Gastroesophageal sphincter (tissue), 3 donors: ENCODE results near the gene PHF19.

Source experiments
- POLR2A ChIP-seq, 2 donors: fragments of 450-650 bp; IDR thresholded peaks; one replicate each; pipeline ENCODE4 v1.6.1; 2017; ENCODE audit warnings: antibody characterized with exemption in 2 of 2, mild to moderate bottlenecking in 2 of 2, moderate library complexity in 1 of 2
- POLR2AphosphoS5 ChIP-seq: sonication (generic); formaldehyde crosslinking; IDR thresholded peaks from one replicate; pipeline ENCODE4 v1.6.1; 2017; ENCODE audit warnings: antibody characterized with exemption
- TF ChIP-seq, protein P1 (sequence below), 4 experiments: fragments of 200-600 bp in 2 of 4; fragments of 450-650 bp in 2 of 4; sonication (generic) in 1 of 4; IDR thresholded peaks; one replicate each; pipeline ENCODE4 v1.5.1; 2017 to 2019; ENCODE audit warnings: antibody characterized with exemption in 4 of 4, mild to moderate bottlenecking in 2 of 4, moderate library complexity in 2 of 4

DNA sequence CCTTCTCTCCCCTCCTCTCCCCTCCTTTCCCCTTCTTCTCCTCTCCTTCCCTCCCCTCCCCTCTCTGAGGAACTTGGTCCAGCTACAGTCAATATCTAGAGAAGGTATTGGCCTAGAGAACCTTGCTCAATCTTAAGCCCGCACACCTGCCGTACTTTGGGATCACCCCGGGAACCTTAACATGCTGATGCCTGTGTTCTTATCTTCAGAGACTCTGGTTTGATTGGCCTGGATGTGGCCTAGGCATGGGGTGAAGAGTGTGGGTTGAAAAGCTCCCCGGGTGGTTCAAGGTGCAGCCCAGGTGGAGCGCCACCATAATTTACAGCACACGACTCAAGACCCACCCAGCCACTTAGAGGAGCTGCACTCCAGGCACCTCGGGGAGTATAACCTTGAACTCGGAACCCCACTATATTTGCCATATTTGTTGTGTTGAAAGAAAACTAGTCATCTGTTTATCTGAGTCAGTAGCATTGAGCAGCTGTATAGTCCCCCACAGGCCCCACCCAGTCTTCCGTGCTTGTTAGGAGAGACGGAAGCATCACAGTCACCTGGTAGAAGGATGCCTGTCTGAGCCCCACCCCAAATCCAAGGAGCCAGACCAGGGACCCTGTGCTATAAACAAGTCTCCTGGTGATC is 14.4 kb upstream of the PHF19 start:
- TF ChIP-seq POLR2AphosphoS5: no peak
- no peak for TF ChIP-seq POLR2A (IDR thresholded peaks at IDR 0.05)
- TF ChIP-seq, protein P1, sequence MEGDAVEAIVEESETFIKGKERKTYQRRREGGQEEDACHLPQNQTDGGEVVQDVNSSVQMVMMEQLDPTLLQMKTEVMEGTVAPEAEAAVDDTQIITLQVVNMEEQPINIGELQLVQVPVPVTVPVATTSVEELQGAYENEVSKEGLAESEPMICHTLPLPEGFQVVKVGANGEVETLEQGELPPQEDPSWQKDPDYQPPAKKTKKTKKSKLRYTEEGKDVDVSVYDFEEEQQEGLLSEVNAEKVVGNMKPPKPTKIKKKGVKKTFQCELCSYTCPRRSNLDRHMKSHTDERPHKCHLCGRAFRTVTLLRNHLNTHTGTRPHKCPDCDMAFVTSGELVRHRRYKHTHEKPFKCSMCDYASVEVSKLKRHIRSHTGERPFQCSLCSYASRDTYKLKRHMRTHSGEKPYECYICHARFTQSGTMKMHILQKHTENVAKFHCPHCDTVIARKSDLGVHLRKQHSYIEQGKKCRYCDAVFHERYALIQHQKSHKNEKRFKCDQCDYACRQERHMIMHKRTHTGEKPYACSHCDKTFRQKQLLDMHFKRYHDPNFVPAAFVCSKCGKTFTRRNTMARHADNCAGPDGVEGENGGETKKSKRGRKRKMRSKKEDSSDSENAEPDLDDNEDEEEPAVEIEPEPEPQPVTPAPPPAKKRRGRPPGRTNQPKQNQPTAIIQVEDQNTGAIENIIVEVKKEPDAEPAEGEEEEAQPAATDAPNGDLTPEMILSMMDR (IDR thresholded peaks at IDR 0.05): no peak
